H9 (cell line): Measurements from ENCODE around the gene TIMM9. TPM values are rescaled to one million over a fixed set of nuclear protein-coding genes. Genes with fewer than 3 reads are reported as not detected.
"Not testable (repeated sequence)": the region's sequence is repeated elsewhere in the genome, so short reads cannot be mapped to it uniquely, and the experiment has no call there.

Experiments
- DNase-seq: peaks from one replicate; pipeline ENCODE4 v3.0.0-alpha.2; 2017
- H2AFZ ChIP-seq: one replicate; pipeline ENCODE4 v1.6.1; 2013; ENCODE audit warnings: mild to moderate bottlenecking, low read length, control low read depth, moderate library complexity
- H2AK5ac ChIP-seq: 2 replicates; pipeline ENCODE4 v1.6.1; 2013; ENCODE audit warnings: low read length, control low read depth, mixed read lengths; ENCODE audit not compliant: insufficient read length
- H2BK120ac ChIP-seq: one replicate; pipeline ENCODE4 v1.6.1; 2013; ENCODE audit warnings: low read depth, mild to moderate bottlenecking, low read length, control low read depth, inconsistent platforms; ENCODE audit not compliant: poor library complexity, severe bottlenecking
- H2BK12ac ChIP-seq: 2 replicates; pipeline ENCODE4 v1.6.1; 2013; ENCODE audit warnings: low read length, control low read depth, mixed read lengths, low read depth; ENCODE audit not compliant: insufficient read length
- H2BK15ac ChIP-seq: 2 replicates; pipeline ENCODE4 v1.6.1; 2013; ENCODE audit warnings: low read depth, low read length, control low read depth
- H2BK20ac ChIP-seq: one replicate; pipeline ENCODE4 v1.6.1; 2013; ENCODE audit warnings: low read depth, mild to moderate bottlenecking, low read length, control low read depth, inconsistent platforms; ENCODE audit not compliant: poor library complexity, severe bottlenecking
- H2BK5ac ChIP-seq: 2 replicates; pipeline ENCODE4 v1.6.1; 2013; ENCODE audit warnings: low read length, control low read depth, mixed read lengths; ENCODE audit not compliant: insufficient read length
- H3K14ac ChIP-seq: 2 replicates; pipeline ENCODE4 v1.6.1; 2013; ENCODE audit warnings: low read length, control low read depth; ENCODE audit not compliant: insufficient read depth
- H3K18ac ChIP-seq: 2 replicates; pipeline ENCODE4 v1.6.1; 2013; ENCODE audit warnings: low read depth, mild to moderate bottlenecking, mixed read lengths, low read length, control low read depth; ENCODE audit not compliant: insufficient read length
- H3K23ac ChIP-seq: 2 replicates; pipeline ENCODE4 v1.6.1; 2013; ENCODE audit warnings: low read length, control low read depth, mixed read lengths, low read depth; ENCODE audit not compliant: insufficient read length
- H3K23me2 ChIP-seq: 2 replicates; pipeline ENCODE4 v1.6.1; 2013; ENCODE audit warnings: low read depth, mild to moderate bottlenecking, mixed read lengths, low read length, control low read depth; ENCODE audit not compliant: insufficient read length, poor library complexity, severe bottlenecking
- H3K27ac ChIP-seq: 2 replicates; pipeline ENCODE4 v1.5.1; 2013; ENCODE audit warnings: low read length, control low read depth, mixed read lengths, low read depth; ENCODE audit not compliant: insufficient read length
- H3K27me3 ChIP-seq: 2 replicates; pipeline ENCODE4 v1.6.1; 2013; ENCODE audit warnings: low read length, control low read depth, inconsistent platforms; ENCODE audit not compliant: insufficient read depth
- H3K4ac ChIP-seq: 2 replicates; pipeline ENCODE4 v1.6.1; 2013; ENCODE audit warnings: low read depth, mild to moderate bottlenecking, control low read depth, inconsistent platforms, low read length, moderate library complexity
- H3K4me1 ChIP-seq: 2 replicates; pipeline ENCODE4 v1.6.1; 2013; ENCODE audit warnings: low read length, control low read depth, inconsistent platforms; ENCODE audit not compliant: insufficient read depth
- H3K4me2 ChIP-seq: 2 replicates; pipeline ENCODE4 v1.6.1; 2013; ENCODE audit warnings: low read length, control low read depth, mixed read lengths; ENCODE audit not compliant: insufficient read length, insufficient read depth
- H3K56ac ChIP-seq: 2 replicates; pipeline ENCODE4 v1.6.1; 2013; ENCODE audit warnings: low read depth, mild to moderate bottlenecking, mixed read lengths, low read length, control low read depth; ENCODE audit not compliant: insufficient read length
- H3K79me1 ChIP-seq: 2 replicates; pipeline ENCODE4 v1.6.1; 2013; ENCODE audit warnings: low read depth, mild to moderate bottlenecking, moderate library complexity, low read length, control low read depth, inconsistent platforms; ENCODE audit not compliant: insufficient read depth, poor library complexity, severe bottlenecking
- H3K79me2 ChIP-seq: 2 replicates; pipeline ENCODE4 v1.6.1; 2013; ENCODE audit warnings: low read length, control low read depth, inconsistent platforms; ENCODE audit not compliant: insufficient read depth
- H3K9ac ChIP-seq: 2 replicates; pipeline ENCODE4 v1.6.1; 2013; ENCODE audit warnings: low read length, control low read depth, mixed read lengths; ENCODE audit not compliant: insufficient read length; ENCODE audit errors: extremely low read depth
- H3K9me3 ChIP-seq: one replicate; pipeline ENCODE4 v1.6.1; 2013; ENCODE audit warnings: low read depth, low read length, inconsistent platforms; ENCODE audit not compliant: control insufficient read depth
- H3T11ph ChIP-seq: one replicate; pipeline ENCODE4 v1.6.1; 2013; ENCODE audit warnings: mild to moderate bottlenecking, low read length, control low read depth, inconsistent platforms
- H4K20me1 ChIP-seq: one replicate; pipeline ENCODE4 v1.6.1; 2013; ENCODE audit not compliant: control insufficient read depth, insufficient read length, insufficient read depth
- H4K5ac ChIP-seq: 2 replicates; pipeline ENCODE4 v1.6.1; 2013; ENCODE audit warnings: low read depth, mild to moderate bottlenecking, mixed read lengths, low read length, control low read depth; ENCODE audit not compliant: insufficient read length
- H4K8ac ChIP-seq: replicated peaks from 2 replicates; pipeline ENCODE4 v1.6.1; 2013; ENCODE audit warnings: low read length, control low read depth, mixed read lengths, low read depth; ENCODE audit not compliant: insufficient read length
- H4K91ac ChIP-seq: 2 replicates; pipeline ENCODE4 v1.6.1; 2013; ENCODE audit warnings: low read depth, mild to moderate bottlenecking, moderate library complexity, mixed read lengths, low read length, control low read depth; ENCODE audit not compliant: insufficient read length
- H3K27ac Mint-ChIP-seq, 3 experiments: 2 replicates in 2 of 3; 3 replicates in 1 of 3; pipeline ENCODE4 v1.8.0; 2020 to 2021; ENCODE audit warnings: mixed read lengths in 3 of 3, mild to moderate bottlenecking in 1 of 3, moderate library complexity in 1 of 3
- H3K27me3 Mint-ChIP-seq: 2 replicates; pipeline ENCODE4 v1.8.0; 2021; ENCODE audit warnings: low read depth, mild to moderate bottlenecking, moderate library complexity, mixed read lengths
- H3K36me3 Mint-ChIP-seq, 3 experiments: 2 replicates in 2 of 3; 3 replicates in 1 of 3; pipeline ENCODE4 v1.8.0; 2020 to 2021; ENCODE audit warnings: low read depth in 3 of 3, mixed read lengths in 3 of 3; ENCODE audit not compliant: insufficient read depth in 1 of 3
- H3K4me1 Mint-ChIP-seq, 2 experiments: 2 replicates each; pipeline ENCODE4 v1.8.0; 2020; ENCODE audit warnings: mixed read lengths in 2 of 2
- H3K4me3 Mint-ChIP-seq, 2 experiments: 2 replicates in 1 of 2; 3 replicates in 1 of 2; pipeline ENCODE4 v1.8.0; 2020 to 2021; ENCODE audit warnings: mild to moderate bottlenecking in 2 of 2, mixed read lengths in 2 of 2, moderate library complexity in 1 of 2
- H3K9me3 Mint-ChIP-seq, 2 experiments: 2 replicates in 1 of 2; 3 replicates in 1 of 2; pipeline ENCODE4 v1.8.0; 2020; ENCODE audit warnings: mild to moderate bottlenecking in 2 of 2, mixed read lengths in 2 of 2, moderate library complexity in 1 of 2
- WGBS: extraction: QIAGEN DNeasy Blood & Tissue Kit; methylation state at CpG from one replicate; pipeline ENCODE4 v1.1.7; 2013; ENCODE audit warnings: missing lambda C conversion rate, low lambda C conversion rate, mixed read lengths; ENCODE audit not compliant: insufficient read length; ENCODE audit errors: extremely low coverage; 5-methylcytosine and 5-hydroxymethylcytosine counted together
- total RNA-seq: library from RNA; stranded (reverse); gene quantifications from 2 replicates; pipeline ENCODE4 v1.2.1, GENCODE V29; 2021
- TF ChIP-seq, protein P1 (sequence below): fragments of 200-600 bp; sonication (generic); conservative IDR thresholded peaks from 3 replicates; pipeline ENCODE4 v1.8.0; 2021; ENCODE audit warnings: antibody characterized with exemption, mild to moderate bottlenecking

Gene TIMM9
- total RNA-seq, 1 experiment from 2014 or later: 51.4 TPM

DNA sequence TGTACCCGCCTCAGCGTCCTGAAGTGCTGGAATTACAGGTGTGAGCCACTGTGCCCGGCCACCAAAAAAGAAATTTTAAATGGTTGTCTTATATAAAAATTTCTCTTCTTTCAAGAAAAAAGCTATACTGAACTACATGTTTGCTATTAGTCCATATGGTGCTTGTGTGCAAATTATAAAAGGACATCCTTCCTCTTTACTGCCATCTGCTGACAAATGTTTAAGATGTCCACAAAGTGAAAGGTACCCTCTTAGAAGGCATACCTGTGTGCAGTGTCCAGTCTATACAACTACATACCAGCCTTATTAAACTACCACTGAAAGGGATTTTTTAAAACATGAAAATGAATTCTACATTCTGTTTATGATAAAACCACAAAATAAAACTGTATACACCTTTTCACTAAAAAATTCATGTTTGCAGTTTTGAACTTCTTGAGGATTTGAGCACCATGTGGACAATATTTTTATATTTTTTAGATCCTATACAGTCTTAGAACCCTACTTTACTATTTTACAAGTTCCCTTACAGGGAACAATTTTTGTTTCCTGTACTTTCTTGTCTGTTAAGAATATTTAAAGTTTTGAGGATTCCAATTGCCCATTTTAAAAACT lies 64.4 kb downstream of the TIMM9 start:
- no peak overlapping the region for H3K4me3 Mint-ChIP-seq

DNA sequence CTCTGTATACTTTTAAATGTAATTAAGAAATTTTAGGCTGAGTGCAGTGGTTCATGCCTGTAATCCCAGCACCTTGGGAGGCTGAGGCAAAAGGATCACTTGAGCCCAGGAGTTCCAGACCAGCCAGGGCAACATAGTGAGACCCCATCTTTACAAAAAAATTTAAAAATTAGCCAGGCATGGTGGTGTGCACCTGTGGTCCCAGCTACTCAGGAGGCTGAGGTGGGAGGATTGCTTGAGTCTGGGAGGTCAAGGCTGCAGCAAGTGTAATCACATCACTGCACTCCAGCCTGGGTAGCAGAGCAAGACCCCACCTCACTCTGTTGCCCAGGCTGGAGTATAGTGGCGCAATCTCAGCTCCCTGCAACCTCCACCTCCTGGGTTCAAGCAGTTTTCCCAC lies 65.1 kb downstream of the TIMM9 start:
- H3K79me1 ChIP-seq, H3K27ac ChIP-seq, H3K9ac ChIP-seq, H3K27me3 Mint-ChIP-seq, H2BK5ac ChIP-seq, H3K4me1 ChIP-seq, H3K23me2 ChIP-seq, H3K4me1 Mint-ChIP-seq, H2BK12ac ChIP-seq, H2AK5ac ChIP-seq, H2AFZ ChIP-seq, H3K23ac ChIP-seq, H3K9me3 Mint-ChIP-seq, H4K91ac ChIP-seq, H2BK20ac ChIP-seq, H2BK15ac ChIP-seq, H3K27me3 ChIP-seq, H3K79me2 ChIP-seq, H3K4me3 Mint-ChIP-seq, H3K27ac Mint-ChIP-seq, H4K20me1 ChIP-seq, H3K9me3 ChIP-seq, H3K56ac ChIP-seq, H4K5ac ChIP-seq, DNase-seq, H3K4me2 ChIP-seq, H4K8ac ChIP-seq, H3K4ac ChIP-seq, H3K18ac ChIP-seq, H3K14ac ChIP-seq, H3T11ph ChIP-seq, H2BK120ac ChIP-seq: not testable (repeated sequence)
- H3K36me3 Mint-ChIP-seq: peaks cover 4 to 41% (median 36%) of the 10 kb centered on the region in 3 experiments; a peak in 5 of 7 replicates
- no CpG with 5 or more reads among the region's 1 CpG for WGBS

More for the DNA sequence above, 64.4 kb downstream of the TIMM9 start:
- no peak overlapping the region for H2BK5ac ChIP-seq
- H3T11ph ChIP-seq: no peak overlapping the region
- no peak overlapping the region for H3K9ac ChIP-seq
- H3K14ac ChIP-seq: no peak overlapping the region
- no peak overlapping the region for H3K18ac ChIP-seq
- no peaks in the 10 kb centered on the region for H3K27me3 Mint-ChIP-seq
- peaks cover 4 to 44% (median 36%) of the 10 kb centered on the region in 3 experiments; a peak in 5 of 7 replicates for H3K36me3 Mint-ChIP-seq
- no peak for DNase-seq
- H3K56ac ChIP-seq: no peak overlapping the region
- H3K27ac Mint-ChIP-seq: no peak overlapping the region
- no peaks in the 10 kb centered on the region for H4K20me1 ChIP-seq
- TF ChIP-seq, protein P1, sequence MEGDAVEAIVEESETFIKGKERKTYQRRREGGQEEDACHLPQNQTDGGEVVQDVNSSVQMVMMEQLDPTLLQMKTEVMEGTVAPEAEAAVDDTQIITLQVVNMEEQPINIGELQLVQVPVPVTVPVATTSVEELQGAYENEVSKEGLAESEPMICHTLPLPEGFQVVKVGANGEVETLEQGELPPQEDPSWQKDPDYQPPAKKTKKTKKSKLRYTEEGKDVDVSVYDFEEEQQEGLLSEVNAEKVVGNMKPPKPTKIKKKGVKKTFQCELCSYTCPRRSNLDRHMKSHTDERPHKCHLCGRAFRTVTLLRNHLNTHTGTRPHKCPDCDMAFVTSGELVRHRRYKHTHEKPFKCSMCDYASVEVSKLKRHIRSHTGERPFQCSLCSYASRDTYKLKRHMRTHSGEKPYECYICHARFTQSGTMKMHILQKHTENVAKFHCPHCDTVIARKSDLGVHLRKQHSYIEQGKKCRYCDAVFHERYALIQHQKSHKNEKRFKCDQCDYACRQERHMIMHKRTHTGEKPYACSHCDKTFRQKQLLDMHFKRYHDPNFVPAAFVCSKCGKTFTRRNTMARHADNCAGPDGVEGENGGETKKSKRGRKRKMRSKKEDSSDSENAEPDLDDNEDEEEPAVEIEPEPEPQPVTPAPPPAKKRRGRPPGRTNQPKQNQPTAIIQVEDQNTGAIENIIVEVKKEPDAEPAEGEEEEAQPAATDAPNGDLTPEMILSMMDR: peak; percentile 49
- H3K4me1 ChIP-seq: no peaks in the 10 kb centered on the region
- no peak overlapping the region for H4K5ac ChIP-seq
- no peak overlapping the region for H2BK20ac ChIP-seq
- no peak overlapping the region for H3K4ac ChIP-seq
- H3K79me2 ChIP-seq: no peaks in the 10 kb centered on the region
- no peak overlapping the region for H4K91ac ChIP-seq
- no peak overlapping the region for H3K4me2 ChIP-seq
- H2BK12ac ChIP-seq: no peak overlapping the region
- H2BK15ac ChIP-seq: no peak overlapping the region
- H3K23ac ChIP-seq: no peak overlapping the region
- H3K27me3 ChIP-seq: no peaks in the 10 kb centered on the region
- H4K8ac ChIP-seq: no peak overlapping the region
- no peaks in the 10 kb centered on the region for H3K9me3 ChIP-seq
- WGBS: no CpG with 5 or more reads among the region's 3 CpGs
- H2AFZ ChIP-seq: no peak overlapping the region
- H3K79me1 ChIP-seq: no peaks in the 10 kb centered on the region
- no peaks in the 10 kb centered on the region for H3K9me3 Mint-ChIP-seq
- no peak overlapping the region for H2BK120ac ChIP-seq
- H2AK5ac ChIP-seq: no peak overlapping the region
- H3K27ac ChIP-seq: no peak overlapping the region
- H3K4me1 Mint-ChIP-seq: no peaks in the 10 kb centered on the region
- no peaks in the 10 kb centered on the region for H3K23me2 ChIP-seq
